Neuronal stem cell (in vitro differentiated cells): ENCODE measurements around the gene APOL3.

Experiments
- DNase-seq: peaks from one replicate; pipeline ENCODE4 v3.0.0-alpha.2; 2013; ENCODE audit warnings: low spot score
- H2AFZ ChIP-seq: one replicate; pipeline ENCODE4 v1.6.1; 2013; ENCODE audit warnings: mild to moderate bottlenecking, low read length, inconsistent platforms
- H2AK5ac ChIP-seq: 2 replicates; pipeline ENCODE4 v1.6.1; 2013; ENCODE audit warnings: low read depth, mild to moderate bottlenecking, inconsistent platforms, low read length, moderate library complexity, mixed read lengths
- H2BK120ac ChIP-seq: 2 replicates; pipeline ENCODE4 v1.6.1; 2013; ENCODE audit warnings: low read depth, mild to moderate bottlenecking, inconsistent platforms, low read length, moderate library complexity, mixed read lengths
- H2BK12ac ChIP-seq: one replicate; pipeline ENCODE4 v1.6.1; 2013; ENCODE audit warnings: low read length, inconsistent platforms
- H2BK15ac ChIP-seq: 2 replicates; pipeline ENCODE4 v1.6.1; 2013; ENCODE audit warnings: mild to moderate bottlenecking, low read length, inconsistent platforms, mixed read lengths
- H2BK5ac ChIP-seq: one replicate; pipeline ENCODE4 v1.6.1; 2013; ENCODE audit warnings: inconsistent platforms, mild to moderate bottlenecking, low read length, moderate library complexity
- H3K14ac ChIP-seq: one replicate; pipeline ENCODE4 v1.6.1; 2013; ENCODE audit warnings: low read length, inconsistent platforms
- H3K18ac ChIP-seq: 2 replicates; pipeline ENCODE4 v1.6.1; 2013; ENCODE audit warnings: low read length, inconsistent platforms
- H3K23ac ChIP-seq: 2 replicates; pipeline ENCODE4 v1.6.1; 2013; ENCODE audit warnings: low read depth, mild to moderate bottlenecking, mixed read lengths, low read length, inconsistent platforms; ENCODE audit not compliant: poor library complexity
- H3K27ac ChIP-seq: replicated peaks from 3 replicates; pipeline ENCODE4 v1.5.1; 2013; ENCODE audit warnings: low read length, inconsistent platforms
- H3K27me3 ChIP-seq, 3 experiments: 2 replicates each; pipeline ENCODE4 v1.6.1; 2013; ENCODE audit warnings: low read length in 3 of 3, mild to moderate bottlenecking in 2 of 3, inconsistent platforms in 1 of 3, low read depth in 1 of 3, mixed read lengths in 1 of 3, moderate library complexity in 1 of 3; ENCODE audit not compliant: control insufficient read depth in 3 of 3, insufficient read depth in 3 of 3
- H3K36me3 ChIP-seq, 2 donors: replicated peaks in 1 of 2; 2 replicates each; pipeline ENCODE4 v1.6.1; 2013; ENCODE audit warnings: low read length in 2 of 2; ENCODE audit not compliant: control insufficient read depth in 2 of 2, insufficient read depth in 2 of 2
- H3K4ac ChIP-seq: 2 replicates; pipeline ENCODE4 v1.6.1; 2013; ENCODE audit warnings: inconsistent platforms, mild to moderate bottlenecking, low read length, moderate library complexity
- H3K4me1 ChIP-seq, 2 donors: 1 replicate in 1 of 2; 2 replicates in 1 of 2; pipeline ENCODE4 v1.6.1; 2013; ENCODE audit warnings: low read length in 2 of 2, low read depth in 1 of 2; ENCODE audit not compliant: control insufficient read depth in 2 of 2, insufficient read depth in 1 of 2
- H3K4me2 ChIP-seq: one replicate; pipeline ENCODE4 v1.6.1; 2013; ENCODE audit warnings: mild to moderate bottlenecking, low read length, inconsistent platforms; ENCODE audit not compliant: insufficient read depth, poor library complexity, severe bottlenecking
- H3K4me3 ChIP-seq, 2 donors: 2 replicates each; pipeline ENCODE4 v1.5.1; 2013; ENCODE audit warnings: low read length in 2 of 2, mild to moderate bottlenecking in 2 of 2, inconsistent platforms in 1 of 2, moderate library complexity in 1 of 2
- H3K79me1 ChIP-seq: one replicate; pipeline ENCODE4 v1.6.1; 2013; ENCODE audit warnings: low read depth, mild to moderate bottlenecking, inconsistent platforms, low read length, moderate library complexity
- H3K9ac ChIP-seq: one replicate; pipeline ENCODE4 v1.6.1; 2013; ENCODE audit warnings: mild to moderate bottlenecking, low read depth, low read length, inconsistent platforms; ENCODE audit not compliant: poor library complexity
- H3K9me3 ChIP-seq, 2 donors: replicated peaks in 1 of 2; 2 replicates each; pipeline versions ENCODE3 to v1.6.1; 2013; ENCODE audit warnings: low read length in 2 of 2, mild to moderate bottlenecking in 2 of 2, inconsistent platforms in 1 of 2, low read depth in 1 of 2, mixed read lengths in 1 of 2, moderate library complexity in 1 of 2; ENCODE audit not compliant: control insufficient read depth in 2 of 2, insufficient read depth in 1 of 2
- H4K8ac ChIP-seq: one replicate; pipeline ENCODE4 v1.6.1; 2013; ENCODE audit warnings: low read depth, mild to moderate bottlenecking, inconsistent platforms, low read length, moderate library complexity
- H4K91ac ChIP-seq: one replicate; pipeline ENCODE4 v1.6.1; 2013; ENCODE audit warnings: low read length, low read depth, mild to moderate bottlenecking, inconsistent platforms; ENCODE audit not compliant: poor library complexity
- WGBS, 2 donors: extraction: QIAGEN DNeasy Blood & Tissue Kit; methylation state at CpG; one replicate each; pipeline ENCODE4 v1.1.7; 2013; ENCODE audit warnings: missing lambda C conversion rate in 2 of 2, mixed read lengths in 1 of 2; ENCODE audit not compliant: insufficient read length in 2 of 2, insufficient replicate concordance in 1 of 2; ENCODE audit errors: extremely low coverage in 2 of 2; 5-methylcytosine and 5-hydroxymethylcytosine counted together

Gene APOL3

GRCh38 chr22:36166086-36166485 is 5.5 kb upstream of the APOL3 start:
- Histone ChIP-seq H3K27ac (no peak overlapping the region), H3K9me3 (no peaks in the 10 kb centered on the region), H2BK15ac (no peak overlapping the region), H3K36me3 (no peaks in the 10 kb centered on the region), H2BK5ac (no peak overlapping the region), H2AFZ (no peak overlapping the region), H3K4me2 (no peak overlapping the region), H3K4ac (no peak overlapping the region), H4K91ac (no peak overlapping the region), H3K79me1 (no peaks in the 10 kb centered on the region), H3K9ac (no peak overlapping the region), H3K18ac (no peak overlapping the region), H3K4me3 (no peak overlapping the region), H3K23ac (no peak overlapping the region), H3K27me3 (peaks cover 0 to 39% (median 0%) of the 10 kb centered on the region in 3 experiments), H3K14ac (no peak overlapping the region), H4K8ac (no peak overlapping the region), H2BK120ac (no peak overlapping the region), H2AK5ac (no peak overlapping the region), H3K4me1 (no peaks in the 10 kb centered on the region), H2BK12ac (no peak overlapping the region)
- no peak for DNase-seq
- no CpG with 5 or more reads among the region's 3 CpGs for WGBS, 2 donors

GRCh38 chr22:36165141-36165540 is 4.6 kb upstream of the APOL3 start:
- no peak overlapping the region for H3K4me2 ChIP-seq
- H2AFZ ChIP-seq = no peak overlapping the region
- no peak overlapping the region for H2BK120ac ChIP-seq
- H4K8ac ChIP-seq = no peak overlapping the region
- H3K9ac ChIP-seq = no peak overlapping the region
- no peak overlapping the region for H3K18ac ChIP-seq
- H2BK5ac ChIP-seq = no peak overlapping the region
- H3K27ac ChIP-seq = no peak overlapping the region
- no CpG with 5 or more reads among the region's 2 CpGs for WGBS, 2 donors
- H2BK12ac ChIP-seq = no peak overlapping the region
- no peak overlapping the region for H2AK5ac ChIP-seq
- no peaks in the 10 kb centered on the region for H3K4me1 ChIP-seq
- no peak overlapping the region for H4K91ac ChIP-seq
- H3K9me3 ChIP-seq = no peaks in the 10 kb centered on the region
- no peaks in the 10 kb centered on the region for H3K79me1 ChIP-seq
- H3K27me3 ChIP-seq = peaks cover 0 to 41% (median 0%) of the 10 kb centered on the region in 3 experiments
- H3K36me3 ChIP-seq = no peaks in the 10 kb centered on the region
- no peak overlapping the region for H3K4me3 ChIP-seq
- H3K14ac ChIP-seq = no peak overlapping the region
- H2BK15ac ChIP-seq = no peak overlapping the region
- H3K23ac ChIP-seq = no peak overlapping the region
- no peak overlapping the region for H3K4ac ChIP-seq
- DNase-seq = no peak

- no peaks in the 10 kb centered on the region for H3K79me1 ChIP-seq
- no peak overlapping the region for H3K9ac ChIP-seq
These were observed 4.1 kb upstream of the APOL3 start for GRCh38 chr22:36164621-36165020.

GRCh38 chr22:36163497-36163896 is 2.9 kb upstream of the APOL3 start:
- peaks cover 0 to 41% (median 0%) of the 10 kb centered on the region in 3 experiments for H3K27me3 ChIP-seq
- H4K91ac ChIP-seq = no peak overlapping the region
- no peak overlapping the region for H2AFZ ChIP-seq
- H3K4me1 ChIP-seq = peaks cover 4 to 6% of the 10 kb centered on the region in 2 donors
- H2BK120ac ChIP-seq = no peak overlapping the region
- no peak overlapping the region for H2BK12ac ChIP-seq
- no peaks in the 10 kb centered on the region for H3K79me1 ChIP-seq
- H3K4me3 ChIP-seq = no peak overlapping the region
- no peaks in the 10 kb centered on the region for H3K36me3 ChIP-seq
- no peaks in the 10 kb centered on the region for H3K9me3 ChIP-seq
- H3K18ac ChIP-seq = no peak overlapping the region
- WGBS, 2 donors = no CpG with 5 or more reads among the region's 2 CpGs
- no peak overlapping the region for H3K27ac ChIP-seq
- H2BK5ac ChIP-seq = no peak overlapping the region
- H3K9ac ChIP-seq = no peak overlapping the region
- DNase-seq = no peak
- no peak overlapping the region for H4K8ac ChIP-seq
- H3K4me2 ChIP-seq = no peak overlapping the region
- H3K23ac ChIP-seq = no peak overlapping the region
- no peak overlapping the region for H2AK5ac ChIP-seq
- H3K4ac ChIP-seq = no peak overlapping the region
- H2BK15ac ChIP-seq = no peak overlapping the region
- H3K14ac ChIP-seq = no peak overlapping the region

More at GRCh38 chr22:36164621-36165020, 4.1 kb upstream of the APOL3 start:
- no peaks in the 10 kb centered on the region for H3K36me3 ChIP-seq
- no peak overlapping the region for H4K8ac ChIP-seq
- no CpG with 5 or more reads among the region's 1 CpG for WGBS, 2 donors
- no peak overlapping the region for H2BK5ac ChIP-seq
- H3K27ac ChIP-seq = no peak overlapping the region
- no peak overlapping the region for H3K4me3 ChIP-seq
- DNase-seq = no peak
- H3K14ac ChIP-seq = no peak overlapping the region
- no peak overlapping the region for H2AFZ ChIP-seq
- H3K4me2 ChIP-seq = no peak overlapping the region
- H3K4ac ChIP-seq = no peak overlapping the region
- H2AK5ac ChIP-seq = no peak overlapping the region
- H3K9me3 ChIP-seq = no peaks in the 10 kb centered on the region
- no peak overlapping the region for H3K23ac ChIP-seq
- no peaks in the 10 kb centered on the region for H3K4me1 ChIP-seq
- H3K18ac ChIP-seq = no peak overlapping the region
- H4K91ac ChIP-seq = no peak overlapping the region
- H2BK120ac ChIP-seq = no peak overlapping the region
- H3K27me3 ChIP-seq = peaks cover 0 to 41% (median 0%) of the 10 kb centered on the region in 3 experiments
- no peak overlapping the region for H2BK15ac ChIP-seq
- H2BK12ac ChIP-seq = no peak overlapping the region
